NCI-H187 (cell line): ENCODE results near the gene OST4.
"Not testable (repeated sequence)": the region's sequence is repeated elsewhere in the genome, so short reads cannot be mapped to it uniquely, and the experiment has no call there.

Experiments used
- DNase-seq, 2 experiments: peaks; one replicate each; lab custom pipeline; 2025; lab: John Stamatoyannopoulos, UW

Gene OST4

DNA sequence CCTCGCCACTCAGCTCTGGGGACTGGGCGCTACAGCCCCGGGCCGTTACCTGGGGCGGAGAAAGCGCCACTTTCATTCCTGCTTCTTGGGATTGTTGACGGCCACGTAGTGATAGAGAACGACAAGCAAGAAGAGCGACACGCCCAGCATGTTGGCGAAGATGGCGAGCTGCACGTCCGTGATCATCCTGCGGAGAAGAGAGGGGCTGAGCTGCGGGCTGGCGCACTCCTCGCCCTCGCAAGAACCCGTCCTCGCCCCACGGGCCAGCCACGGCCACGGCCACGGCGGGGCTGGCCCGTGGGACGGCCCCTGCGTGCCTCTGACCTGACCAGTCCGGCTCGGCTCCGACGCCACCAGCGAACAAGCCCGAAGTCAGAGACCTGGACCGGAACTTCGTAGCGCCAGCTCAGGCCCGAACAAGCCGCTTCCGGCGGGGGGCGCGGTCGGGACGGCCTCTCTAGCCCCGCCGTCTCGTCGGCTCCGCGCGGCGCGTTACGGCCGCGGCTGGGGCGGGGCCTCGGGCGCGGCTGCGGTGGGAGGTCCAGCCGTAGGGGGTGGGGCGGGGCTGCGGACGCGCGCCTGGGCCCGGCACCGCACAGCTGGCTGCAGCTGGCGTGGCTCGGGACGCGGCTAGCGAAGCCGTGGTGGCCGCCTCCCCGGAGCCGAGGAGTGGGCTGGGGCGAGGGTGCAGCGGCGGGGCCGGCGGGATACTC, at the start of gene OST4:
Gene OST4, minus strand, starts transcription at position 378 of the 713 bp plus-strand sequence.
- peak; percentile 86 to 95 for DNase-seq

- not testable (repeated sequence) for DNase-seq
These were observed 47.8 kb upstream of the OST4 start for GRCh38 chr2:27119330-27119670.

DNA sequence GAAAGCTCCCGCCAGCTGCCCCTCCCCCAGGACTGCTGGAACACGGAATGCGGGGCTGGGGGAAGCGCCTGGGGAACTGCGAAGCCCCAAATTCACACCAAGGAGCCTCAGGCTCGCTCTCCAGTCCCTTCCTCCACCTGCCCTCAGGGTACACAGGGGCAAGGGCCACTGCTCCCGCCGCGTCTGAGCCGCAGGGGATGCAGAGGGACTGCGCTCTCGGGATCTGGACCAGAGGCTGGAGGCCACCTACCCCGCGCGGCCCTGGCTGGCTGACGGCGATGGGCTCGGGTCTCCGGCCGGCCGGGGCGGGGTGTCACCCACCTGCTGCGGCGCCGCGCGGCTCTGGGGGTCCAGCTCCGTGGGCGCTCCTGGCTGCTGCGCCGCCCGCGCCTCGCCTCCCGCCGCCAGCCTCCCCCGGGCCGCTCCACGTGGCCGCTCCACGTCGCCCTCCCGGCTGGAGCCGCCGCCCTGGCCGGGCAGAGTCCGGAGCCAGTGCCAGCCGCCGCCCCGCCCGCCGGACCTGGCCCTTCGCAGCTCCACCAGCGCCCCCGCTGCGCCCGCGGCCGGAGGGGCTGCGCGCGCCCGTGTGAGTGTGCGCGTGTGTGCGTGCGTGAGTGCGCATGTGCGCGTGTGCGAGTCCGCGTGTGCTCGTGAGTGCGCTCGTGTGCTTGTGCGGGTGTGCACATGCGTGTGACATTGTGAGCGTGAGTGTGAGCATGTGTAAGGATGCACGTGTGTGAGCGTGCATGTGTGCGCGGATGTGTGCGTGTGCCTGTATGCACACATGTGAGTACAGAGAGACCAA, 47.3 kb upstream of the OST4 start, which contains the start of gene CGREF1:
Gene CGREF1, minus strand, starts transcription at position 604 of the 805 bp plus-strand sequence. CDS start 14,762 bp downstream, outside the sequence.
- no peak for DNase-seq

GRCh38 chr2:27117995-27118524, 46.6 kb upstream of the OST4 start:
- DNase-seq = no peak

- no peak for DNase-seq
These were observed 44.1 kb upstream of the OST4 start for GRCh38 chr2:27115519-27115918.

- not testable (repeated sequence) for DNase-seq
These were observed 40.1 kb upstream of the OST4 start for GRCh38 chr2:27111392-27112078.

GRCh38 chr2:27110603-27111352, 39.3 kb upstream of the OST4 start:
- not testable (repeated sequence) for DNase-seq

GRCh38 chr2:27109083-27109482, 37.6 kb upstream of the OST4 start:
- no peak for DNase-seq

DNA sequence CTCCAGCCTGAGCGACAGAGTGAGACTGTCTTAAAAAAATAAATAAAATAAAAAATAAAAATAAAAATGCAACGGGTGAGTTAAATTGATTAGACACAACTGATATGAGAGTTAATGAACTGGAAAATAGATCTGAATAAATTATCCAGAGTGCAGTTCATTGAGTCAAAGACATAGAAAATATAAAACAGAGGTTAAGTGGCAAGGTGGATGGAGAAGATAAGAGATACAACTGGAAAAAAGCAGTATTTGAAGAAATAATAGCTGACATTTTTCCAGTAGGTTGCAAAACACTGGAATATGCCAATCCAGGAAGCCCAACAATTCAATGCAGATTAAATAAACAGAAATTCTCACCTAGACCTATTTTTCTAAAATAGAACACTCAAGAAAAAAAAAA, 36.8 kb upstream of the OST4 start:
- DNase-seq = no peak

DNA sequence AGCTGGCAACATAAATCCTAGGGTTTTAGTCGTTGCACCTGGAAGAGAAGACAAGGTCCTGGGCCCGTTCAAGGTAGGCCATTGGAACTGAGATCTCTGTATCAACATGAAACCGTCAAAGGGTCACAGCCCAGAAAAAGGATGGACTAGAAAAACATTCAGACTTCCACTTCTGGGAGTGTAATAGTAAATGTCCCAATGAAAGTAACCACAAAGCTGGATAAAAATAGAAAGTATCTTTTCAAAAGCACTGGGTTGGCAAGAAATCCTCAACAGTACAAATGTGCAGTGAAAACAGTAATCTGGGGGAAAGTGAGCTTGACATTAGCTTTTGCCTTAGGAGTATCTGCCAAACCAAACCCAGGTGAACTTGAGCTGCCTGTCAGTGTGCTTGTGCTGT, 34.5 kb upstream of the OST4 start:
- DNase-seq = no peak

DNA sequence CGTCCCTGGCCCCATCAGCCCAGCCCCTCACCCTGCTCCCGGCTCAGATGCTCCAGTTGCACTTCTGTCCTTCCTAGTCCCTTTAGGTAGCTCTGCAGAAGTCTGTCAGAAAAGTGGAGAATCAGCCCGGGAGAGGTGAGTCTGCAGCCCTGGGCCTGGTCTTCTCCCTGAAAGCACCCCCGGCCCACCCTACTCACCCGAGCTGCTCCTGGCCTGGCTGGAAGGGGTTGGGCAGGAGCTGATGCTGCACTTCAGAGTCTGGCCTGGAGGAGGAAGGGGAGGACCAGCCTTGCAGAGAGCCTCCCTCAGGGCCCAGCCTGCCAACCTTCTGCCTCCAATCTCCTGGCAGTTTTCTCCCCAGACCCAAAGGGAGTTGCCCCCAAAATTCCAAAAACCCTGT, 30.9 kb upstream of the OST4 start:
- DNase-seq = no peak

DNA sequence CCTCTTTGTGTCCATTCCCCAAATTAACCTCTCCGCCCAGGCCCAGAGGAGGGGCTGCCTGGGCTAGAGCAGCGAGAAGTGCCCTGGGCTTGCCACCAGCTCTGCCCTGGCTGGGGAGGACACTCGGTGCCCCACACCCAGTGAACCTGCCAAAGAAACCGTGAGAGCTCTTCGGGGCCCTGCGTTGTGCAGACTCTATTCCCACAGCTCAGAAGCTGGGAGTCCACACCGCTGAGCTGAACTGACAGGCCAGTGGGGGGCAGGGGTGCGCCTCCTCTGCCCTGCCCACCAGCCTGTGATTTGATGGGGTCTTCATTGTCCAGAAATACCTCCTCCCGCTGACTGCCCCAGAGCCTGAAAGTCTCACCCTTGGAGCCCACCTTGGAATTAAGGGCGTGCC, 28.6 kb upstream of the OST4 start:
- no peak for DNase-seq

- no peak for DNase-seq
These were observed 28.0 kb upstream of the OST4 start for GRCh38 chr2:27099334-27099955.

DNA sequence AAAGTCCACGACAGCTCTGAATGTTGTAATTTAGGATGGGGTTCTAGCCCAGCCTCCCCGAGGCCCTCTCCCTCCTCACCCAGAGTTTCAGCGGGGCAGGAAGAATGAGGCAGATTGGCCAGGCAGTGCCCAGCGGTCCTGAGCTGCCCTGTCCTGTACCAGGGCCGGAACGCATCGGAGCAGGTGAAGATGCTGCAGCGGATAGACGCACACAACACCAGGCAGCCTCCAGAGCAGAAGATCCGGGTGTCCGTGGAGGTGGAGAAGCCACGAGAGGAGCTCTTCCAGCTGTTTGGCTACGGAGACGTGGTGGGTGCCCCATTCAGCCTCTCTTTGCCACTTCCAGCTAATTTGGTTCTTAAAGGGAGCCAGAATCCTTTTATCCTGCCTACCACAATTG, 25.9 kb upstream of the OST4 start:
- no peak for DNase-seq

DNA sequence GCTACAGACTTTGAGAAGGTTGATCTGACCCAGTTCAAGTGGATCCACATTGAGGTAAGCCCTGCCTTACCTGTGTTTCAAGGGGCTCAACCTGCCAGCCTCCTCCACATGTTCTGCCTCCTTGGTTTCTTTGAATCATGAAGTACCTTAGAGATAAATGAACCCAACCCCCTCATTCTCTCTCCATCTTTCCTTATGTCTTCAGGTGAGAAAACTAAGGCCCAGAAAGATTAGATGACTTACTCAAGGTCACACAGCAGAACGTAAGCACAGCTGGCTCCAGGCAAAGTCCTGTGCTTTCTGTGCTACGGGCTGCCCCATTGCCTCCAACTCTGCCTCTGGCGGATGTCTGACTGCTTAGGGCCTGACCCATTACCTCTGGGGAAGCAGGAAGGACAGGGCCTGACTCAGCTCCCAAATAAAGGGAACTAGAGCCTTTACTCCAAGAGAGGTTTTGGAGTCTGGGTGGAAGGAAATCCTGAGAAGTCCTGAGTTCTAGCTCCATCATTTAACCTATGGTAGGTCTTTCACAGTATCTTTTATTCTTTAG, 25.4 kb upstream of the OST4 start:
- DNase-seq = no peak

DNA sequence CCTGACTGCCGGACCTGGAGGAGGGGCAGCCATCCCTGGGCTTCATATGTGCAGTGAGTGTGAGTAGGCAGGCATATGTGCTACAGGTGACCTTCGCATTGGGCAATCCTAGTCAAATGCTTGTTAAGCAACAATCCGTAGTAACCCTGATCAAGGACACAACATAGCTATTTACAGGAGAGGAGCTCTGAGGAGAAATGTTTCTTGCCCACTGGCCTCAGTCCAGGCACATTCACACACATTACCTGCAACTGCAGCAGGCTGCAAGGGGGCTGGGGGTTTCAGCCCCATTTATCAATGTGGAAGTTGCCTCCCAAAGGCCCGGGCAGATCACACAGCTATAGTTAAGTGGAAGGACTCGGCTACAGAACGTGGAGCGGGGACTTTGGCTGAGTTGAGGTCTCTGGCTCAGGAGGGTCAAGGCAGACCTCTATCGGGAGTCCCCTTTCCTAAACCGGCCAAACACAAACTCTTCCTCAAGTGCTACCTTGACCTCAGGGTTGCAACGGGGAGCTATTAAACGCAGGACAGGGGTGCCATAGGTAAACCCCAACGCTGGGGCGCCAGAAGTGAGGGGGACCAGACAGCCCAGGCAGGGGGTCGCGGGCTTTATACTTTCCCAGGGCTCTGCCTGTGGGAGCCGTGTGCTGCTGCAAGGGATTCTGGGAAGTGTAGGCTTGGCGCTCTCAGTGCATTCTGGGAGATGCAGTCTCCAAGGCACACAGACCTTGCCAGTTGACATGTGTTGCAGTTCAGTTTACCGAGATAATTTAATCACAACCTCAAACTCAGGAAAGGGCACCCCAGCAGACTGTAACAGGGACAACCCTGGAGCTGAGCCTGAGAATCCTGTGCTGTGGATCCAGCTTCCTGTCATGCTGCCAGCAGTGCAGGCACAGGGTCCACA, 24.5 kb upstream of the OST4 start:
- no peak for DNase-seq

- DNase-seq = no peak
These were observed 23.9 kb upstream of the OST4 start for GRCh38 chr2:27095427-27095744.

- no peak for DNase-seq
These were observed 23.0 kb upstream of the OST4 start for GRCh38 chr2:27094353-27094984.
